A549 (cell line): ENCODE results near the gene MT1F.

Experiments used
- CTCF ChIP-seq: fragments of >200 bp; sonication (Bioruptor Twin); formaldehyde crosslinking; IDR thresholded peaks from 3 replicates; pipeline ENCODE4 v1.5.1; 2016
- ELK1 ChIP-seq: fragments of 150-350 bp; IDR thresholded peaks from 2 replicates; pipeline ENCODE4 v1.6.1; 2014; ENCODE audit warnings: low read depth, mild to moderate bottlenecking, low read length
- EP300 ChIP-seq, 2 experiments: fragments of >200 bp; sonication (Bioruptor Twin); formaldehyde crosslinking; IDR thresholded peaks; 2 replicates in 1 of 2; 3 replicates in 1 of 2; pipeline ENCODE4 v1.6.1; 2016 to 2017
- MAX ChIP-seq: IDR thresholded peaks from 2 replicates; pipeline ENCODE4 v1.6.1; 2012
- NFE2L2 ChIP-seq: fragments of 150-350 bp; conservative IDR thresholded peaks from 2 replicates; pipeline ENCODE4 v1.6.1; 2014; ENCODE audit warnings: low read length
- PBX3 ChIP-seq: IDR thresholded peaks from 2 replicates; pipeline ENCODE4 v1.6.1; 2012
- POLR2A ChIP-seq: IDR thresholded peaks from 2 replicates; pipeline ENCODE4 v1.6.1; 2012; ENCODE audit warnings: mild to moderate bottlenecking, low read length
- POLR2AphosphoS2 ChIP-seq: conservative IDR thresholded peaks from 2 replicates; pipeline ENCODE4 v1.6.1; 2012; ENCODE audit warnings: low read length, improper control_type of control experiment, inconsistent platforms
- RAD21 ChIP-seq, 2 experiments: fragments of >200 bp in 1 of 2; sonication (Bioruptor Twin) in 1 of 2; formaldehyde crosslinking in 1 of 2; IDR thresholded peaks in 1 of 2; conservative IDR thresholded peaks in 1 of 2; 2 replicates in 1 of 2; 3 replicates in 1 of 2; pipeline ENCODE4 v1.6.1; 2012 to 2018; ENCODE audit warnings: inconsistent platforms in 1 of 2
- TFCP2L1 ChIP-seq: fragments of 250-450 bp; sonication (Bioruptor Pico); IDR thresholded peaks from 2 replicates; pipeline ENCODE4 v1.5.0; 2021; ENCODE audit warnings: mild to moderate bottlenecking
- USF2 ChIP-seq: fragments of 450-650 bp; IDR thresholded peaks from 2 replicates; pipeline ENCODE4 v1.6.1; 2014; ENCODE audit warnings: antibody characterized with exemption

GRCh38 chr16:56611281-56611833 lies 46.4 kb upstream of the MT1F start:
- TF ChIP-seq USF2, result no peak
- TF ChIP-seq PBX3, result no peak
- TF ChIP-seq CTCF, result no peak
- TF ChIP-seq MAX, result no peak
- no peak for TF ChIP-seq POLR2A
- TF ChIP-seq POLR2AphosphoS2, result no peak
- no peak for TF ChIP-seq EP300 (IDR thresholded peaks at IDR 0.05)
- no peak for TF ChIP-seq ELK1
- no peak for TF ChIP-seq NFE2L2
- TF ChIP-seq TFCP2L1 (CRISPR knock-in tag), result no peak
- TF ChIP-seq RAD21 (conservative IDR thresholded peaks at IDR 0.05 in 1 of 2, IDR thresholded peaks at IDR 0.05 in 1 of 2), result no peak
